GOT3 (cell line): Measurements from ENCODE around the gene IFT57.
A peak's percentile ranks its signal among the peaks of the same experiment; 100 is the strongest.
"Not testable (repeated sequence)": the region's sequence is repeated elsewhere in the genome, so short reads cannot be mapped to it uniquely, and the experiment has no call there.

ENCODE experiments used
- DNase-seq: peaks from one replicate; lab custom pipeline; 2025; ENCODE audit warnings: mixed read lengths; lab: John Stamatoyannopoulos, UW

The IFT57 gene

GRCh38 chr3:108221911-108222852 is at the start of gene IFT57:
Gene IFT57 (minus strand): TSS chr3:108222424. CDS start chr3:108222322, 102 bp downstream.
- peak; percentile 97 for DNase-seq

- no peak for DNase-seq
Observed at GRCh38 chr3:108271626-108272025, 49.4 kb upstream of the IFT57 start.

- DNase-seq: not testable (repeated sequence)
Observed at GRCh38 chr3:108268235-108268634, 46.0 kb upstream of the IFT57 start.

- not testable (repeated sequence) for DNase-seq
Observed at GRCh38 chr3:108264534-108265298, 42.5 kb upstream of the IFT57 start.

GRCh38 chr3:108255131-108255530 is 32.9 kb upstream of the IFT57 start:
- DNase-seq: no peak

- DNase-seq: no peak
Observed at GRCh38 chr3:108251844-108252243, 29.6 kb upstream of the IFT57 start.

GRCh38 chr3:108251265-108251664 is 29.0 kb upstream of the IFT57 start:
- DNase-seq: no peak

GRCh38 chr3:108250626-108251025 is 28.4 kb upstream of the IFT57 start:
- no peak for DNase-seq

- DNase-seq: no peak
Observed at GRCh38 chr3:108243243-108243642, 21.0 kb upstream of the IFT57 start.

- DNase-seq: no peak
Observed at GRCh38 chr3:108242776-108243175, 20.6 kb upstream of the IFT57 start.

GRCh38 chr3:108241721-108242120 is 19.5 kb upstream of the IFT57 start:
- no peak for DNase-seq

GRCh38 chr3:108241146-108241545 is 18.9 kb upstream of the IFT57 start:
- no peak for DNase-seq

GRCh38 chr3:108239082-108239481 is 16.9 kb upstream of the IFT57 start:
- DNase-seq: no peak

GRCh38 chr3:108235290-108235689 is 13.1 kb upstream of the IFT57 start:
- no peak for DNase-seq

GRCh38 chr3:108234387-108234957 is 12.2 kb upstream of the IFT57 start:
- DNase-seq: no peak

GRCh38 chr3:108228286-108228685 is 6.1 kb upstream of the IFT57 start:
- no peak for DNase-seq

- no peak for DNase-seq
Observed at GRCh38 chr3:108227131-108227530, 4.9 kb upstream of the IFT57 start.

GRCh38 chr3:108225221-108225620 is 3.0 kb upstream of the IFT57 start:
- DNase-seq: no peak

GRCh38 chr3:108223928-108224327 is 1.7 kb upstream of the IFT57 start:
- DNase-seq: no peak

GRCh38 chr3:108222853-108223565 is 785 bp upstream of the IFT57 start:
- no peak for DNase-seq

GRCh38 chr3:108221393-108221792 is 831 bp downstream of the IFT57 start:
- DNase-seq: no peak

GRCh38 chr3:108219336-108219735 is 2.9 kb downstream of the IFT57 start:
- no peak for DNase-seq
